Prostate gland (tissue), 2 donors: Measurements from ENCODE around the gene EID2B.

ENCODE experiments used
- POLR2A ChIP-seq: fragments of 450-650 bp; IDR thresholded peaks from one replicate; pipeline ENCODE4 v1.6.1; 2016; ENCODE audit warnings: antibody characterized with exemption, mild to moderate bottlenecking
- POLR2AphosphoS5 ChIP-seq: sonication (generic); formaldehyde crosslinking; IDR thresholded peaks from one replicate; pipeline ENCODE4 v1.6.1; 2017; ENCODE audit warnings: antibody characterized with exemption
- TF ChIP-seq, protein P1 (sequence below), 4 experiments: fragments of 200-600 bp in 2 of 4; fragments of 450-650 bp in 2 of 4; sonication (generic) in 2 of 4; IDR thresholded peaks; 1 replicate in 3 of 4; 2 replicates in 1 of 4; pipeline ENCODE4 v1.5.1; 2016 to 2019; ENCODE audit warnings: antibody characterized with exemption in 4 of 4, mild to moderate bottlenecking in 2 of 4, moderate library complexity in 2 of 4

DNA sequence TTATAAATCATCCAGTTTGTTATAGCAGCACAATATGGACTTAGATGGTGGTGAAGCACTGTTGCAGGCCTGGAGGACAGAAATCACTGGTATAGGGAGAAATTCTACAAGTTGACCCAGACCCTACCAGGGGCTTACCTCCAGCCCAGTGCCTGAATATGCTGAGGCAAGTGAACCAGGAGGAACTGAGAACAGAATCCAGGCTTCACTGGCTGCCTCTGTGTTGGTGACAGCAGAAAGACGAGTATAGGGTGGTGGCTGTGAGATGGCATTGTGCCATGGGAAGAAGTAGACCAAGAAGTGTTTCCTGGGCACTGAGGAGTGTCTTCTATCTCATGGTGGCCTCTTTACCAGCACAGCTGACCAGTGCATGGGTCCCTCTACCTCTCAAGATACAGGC is 23.2 kb upstream of the EID2B start:
- TF ChIP-seq, protein P1, sequence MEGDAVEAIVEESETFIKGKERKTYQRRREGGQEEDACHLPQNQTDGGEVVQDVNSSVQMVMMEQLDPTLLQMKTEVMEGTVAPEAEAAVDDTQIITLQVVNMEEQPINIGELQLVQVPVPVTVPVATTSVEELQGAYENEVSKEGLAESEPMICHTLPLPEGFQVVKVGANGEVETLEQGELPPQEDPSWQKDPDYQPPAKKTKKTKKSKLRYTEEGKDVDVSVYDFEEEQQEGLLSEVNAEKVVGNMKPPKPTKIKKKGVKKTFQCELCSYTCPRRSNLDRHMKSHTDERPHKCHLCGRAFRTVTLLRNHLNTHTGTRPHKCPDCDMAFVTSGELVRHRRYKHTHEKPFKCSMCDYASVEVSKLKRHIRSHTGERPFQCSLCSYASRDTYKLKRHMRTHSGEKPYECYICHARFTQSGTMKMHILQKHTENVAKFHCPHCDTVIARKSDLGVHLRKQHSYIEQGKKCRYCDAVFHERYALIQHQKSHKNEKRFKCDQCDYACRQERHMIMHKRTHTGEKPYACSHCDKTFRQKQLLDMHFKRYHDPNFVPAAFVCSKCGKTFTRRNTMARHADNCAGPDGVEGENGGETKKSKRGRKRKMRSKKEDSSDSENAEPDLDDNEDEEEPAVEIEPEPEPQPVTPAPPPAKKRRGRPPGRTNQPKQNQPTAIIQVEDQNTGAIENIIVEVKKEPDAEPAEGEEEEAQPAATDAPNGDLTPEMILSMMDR (IDR thresholded peaks at IDR 0.05), result no peak
- TF ChIP-seq POLR2A, result no peak
- TF ChIP-seq POLR2AphosphoS5, result no peak
